GM12878 (cell line): ENCODE results near the gene SCAMP5. TPM values are rescaled to one million over a fixed set of nuclear protein-coding genes. Genes with fewer than 3 reads are reported as not detected.

Experiments used
- ATAC-seq: fragments of 200-7000 bp; cut with Tn5 transposase; 3 replicates; pipeline ENCODE4 v1.9.1; 2020; ENCODE audit warnings: mild to moderate bottlenecking, moderate library complexity
- BruUV-seq: library from RNA; stranded (reverse); fragments of 400-500 nt; replicated peaks from 2 replicates; lab custom pipeline; 2021; lab: Mats Ljungman, UMichigan
- CTCF ChIA-PET: fragments of 300-600 bp; sonication (Branson Sonifier 250); formaldehyde crosslinking; extraction: SDS; loops from one replicate; lab custom pipeline; 2021; ENCODE audit warnings: inconsistent platforms; lab: Yijun Ruan, JAX
- POLR2A ChIA-PET: fragments of 350-600 bp; formaldehyde crosslinking; extraction: SDS; loops from one replicate; lab custom pipeline; 2021; ENCODE audit warnings: inconsistent platforms; lab: Charles Lee
- RAD21 ChIA-PET: fragments of 300-600 bp; sonication (Branson Sonifier 250); formaldehyde crosslinking; loops from one replicate; lab custom pipeline; 2023; ENCODE audit warnings: antibody characterized with exemption; ENCODE audit not compliant: unreplicated experiment; lab: Charles Lee
- SMC1A ChIA-PET: fragments of 300-600 bp; sonication (Branson Sonifier 250); formaldehyde crosslinking; loops from one replicate; lab custom pipeline; 2023; ENCODE audit not compliant: unreplicated experiment, uncharacterized antibody; lab: Charles Lee
- DNase-seq: peaks from one replicate; pipeline ENCODE4 v3.0.0-alpha.2; 2011; ENCODE audit warnings: low read depth, low spot score
- FAIRE-seq: peaks from 3 replicates; lab custom pipeline; 2011; peaks lifted over from hg19 to GRCh38; lab: Jason Lieb, UNC
- H2AFZ ChIP-seq: 2 replicates; pipeline ENCODE4 v1.6.0; 2011; ENCODE audit warnings: low read depth, low read length, control low read depth; ENCODE audit not compliant: control insufficient read depth
- H3K27ac ChIP-seq: 2 replicates; pipeline ENCODE4 v1.5.1; 2011; ENCODE audit warnings: control low read depth; ENCODE audit not compliant: control insufficient read depth, insufficient read depth
- H3K27me3 ChIP-seq, 2 experiments: replicated peaks in 1 of 2; 2 replicates each; pipeline versions ENCODE4 v1.6.0 to v1.6.1; 2011; ENCODE audit warnings: low read length in 1 of 2; ENCODE audit not compliant: control insufficient read depth in 2 of 2, insufficient read depth in 2 of 2
- H3K36me3 ChIP-seq, 2 experiments: 2 replicates each; pipeline ENCODE4 v1.5.1; 2011; ENCODE audit warnings: low read length in 1 of 2; ENCODE audit not compliant: control insufficient read depth in 2 of 2, insufficient read depth in 2 of 2
- H3K4me1 ChIP-seq: 2 replicates; pipeline ENCODE4 v1.6.1; 2011; ENCODE audit warnings: mild to moderate bottlenecking, low read length, moderate library complexity, mixed read lengths; ENCODE audit not compliant: control insufficient read depth, insufficient read depth
- H3K4me2 ChIP-seq: 2 replicates; pipeline ENCODE4 v1.6.0; 2011; ENCODE audit warnings: control low read depth; ENCODE audit not compliant: control insufficient read depth, insufficient read depth
- H3K4me3 ChIP-seq: fragments of 200-600 bp; sonication (generic); 2 replicates; pipeline ENCODE4 v1.5.1; 2016
- H3K79me2 ChIP-seq: 2 replicates; pipeline ENCODE4 v1.6.0; 2011; ENCODE audit warnings: low read length; ENCODE audit not compliant: control insufficient read depth, insufficient read depth
- H3K9ac ChIP-seq: 2 replicates; pipeline ENCODE4 v1.8.0; 2011; ENCODE audit warnings: low read length, control low read depth, mixed read lengths; ENCODE audit not compliant: control insufficient read depth, insufficient read depth
- H3K9me3 ChIP-seq: replicated peaks from 3 replicates; pipeline ENCODE4 v1.5.1; 2011; ENCODE audit warnings: mild to moderate bottlenecking, low read length; ENCODE audit not compliant: control insufficient read depth, insufficient read depth
- H4K20me1 ChIP-seq: 2 replicates; pipeline ENCODE4 v1.6.0; 2011; ENCODE audit not compliant: control insufficient read depth, insufficient read depth
- BMI1 ChIP-seq: fragments of 450-650 bp; IDR thresholded peaks from 2 replicates; pipeline ENCODE4 v1.6.1; 2016; ENCODE audit warnings: mild to moderate bottlenecking, moderate library complexity, borderline replicate concordance
- FOXM1 ChIP-seq: IDR thresholded peaks from 2 replicates; pipeline ENCODE4 v1.6.1; 2012; ENCODE audit warnings: low read depth, mild to moderate bottlenecking, inconsistent platforms, low read length, moderate library complexity
- MXI1 ChIP-seq: fragments of 150-350 bp; IDR thresholded peaks from 2 replicates; pipeline ENCODE4 v1.6.1; 2011; ENCODE audit warnings: low read depth, mild to moderate bottlenecking, inconsistent platforms, low read length, improper control_type of control experiment
- whole genome bisulfite sequencing: methylation state at CpG from one replicate; pipeline ENCODE4 v1.1.6; 2016; ENCODE audit warnings: low lambda C conversion rate; ENCODE audit not compliant: insufficient replicate concordance, insufficient coverage; ENCODE audit errors: missing lambda C conversion rate; 5-methylcytosine and 5-hydroxymethylcytosine counted together
- in situ Hi-C: fragments of 300-500 bp; cut with MboI; formaldehyde crosslinking; loops from 9 replicates; pipeline ENCODE4 v1.14.3; 2018; ENCODE audit warnings: mixed read lengths
- intact Hi-C: fragments of 100-400 bp; cut with micrococcal nuclease; formaldehyde crosslinking; loops from one replicate; pipeline ENCODE4 v1.14.2; 2022; ENCODE audit not compliant: unreplicated experiment
- polyA plus RNA-seq, 11 experiments: library from polyadenylated mRNA; depleted of rRNA in 4 of 11; unstranded in 6 of 11; stranded (reverse) in 5 of 11; fragments of >200 nt; fragmentation: Nextera tagmentation in 4 of 11; fragmentation: Illumina TruSeq in 1 of 11; extraction: Ambion mirVana in 4 of 11; extraction: Trizol in 1 of 11; gene quantifications; 1 replicate in 1 of 11; 2 replicates in 10 of 11; pipeline versions ENCODE4 v1.2.1 to v1.2.3, GENCODE V29; 2011 to 2016; ENCODE audit warnings: inconsistent platforms in 2 of 11, missing spikeins in 2 of 11, low read depth in 1 of 11
- total RNA-seq, 4 experiments: library from RNA; depleted of rRNA in 3 of 4; stranded (reverse); fragments of >200 nt in 3 of 4; fragmentation: Illumina TruSeq in 1 of 4; extraction: Trizol in 1 of 4; gene quantifications; 2 replicates each; pipeline versions ENCODE4 v1.2.1 to v1.2.3, GENCODE V29; 2013 to 2021
- TF ChIP-seq, protein P1 (sequence below): fragments of 450-650 bp; IDR thresholded peaks from 2 replicates; pipeline ENCODE4 v1.6.1; 2017; ENCODE audit warnings: mild to moderate bottlenecking, low read depth, inconsistent platforms; ENCODE audit not compliant: poor library complexity, severe bottlenecking
- TF ChIP-seq, protein P2 (sequence below): IDR thresholded peaks from 2 replicates; pipeline ENCODE4 v1.6.1; 2012; ENCODE audit warnings: low read length, inconsistent platforms
- TF ChIP-seq, protein P3 (sequence below): fragments of 450-650 bp; IDR thresholded peaks from 2 replicates; pipeline ENCODE4 v1.6.1; 2016; ENCODE audit warnings: mild to moderate bottlenecking, moderate library complexity, borderline replicate concordance

SCAMP5 gene
- total and polyA plus RNA-seq, 10 of the 15 experiments (the other 5 are each of a cell fraction or from before 2014, with no cell fraction given), result 1.6 to 41.6 (median 16.9) TPM

DNA sequence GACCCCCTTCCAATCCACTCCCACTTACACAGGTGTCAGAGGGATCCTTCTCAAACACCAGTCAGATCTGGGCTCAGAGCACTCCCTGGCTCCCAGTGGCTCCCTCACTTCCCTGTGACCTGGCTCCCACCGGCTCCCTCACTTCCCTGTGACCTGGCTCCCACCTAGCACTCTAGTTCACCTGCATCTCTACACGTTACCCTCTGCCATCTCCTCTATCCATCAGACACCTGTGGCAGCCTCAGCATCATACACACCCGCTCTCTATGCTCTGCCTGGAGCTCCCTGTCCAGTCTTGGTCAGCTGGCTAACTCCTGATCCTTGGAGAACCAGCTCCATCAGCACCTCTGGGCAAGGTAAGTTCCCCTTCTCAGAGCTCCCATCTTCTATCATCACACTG is 44.4 kb upstream of the SCAMP5 start:
- in situ Hi-C loops (no loop called here), intact Hi-C loops (loop anchor here (2.0 kb wide), 2 partner anchors 38 to 316 kb away; no protein-coding TSS in a partner anchor)
- ChIA-PET CTCF (interaction anchor here (0.6 to 6.4 kb wide), 35 partner anchors 9 to 501 kb away, joined by 3 to 117 read pairs (median 5); partner anchors contain the start of genes FAM219B, SCAMP5 and SIN3A), RAD21 (interaction anchor here (0.6 to 7.2 kb wide), 15 partner anchors 9 to 566 kb away, joined by 3 to 50 read pairs (median 3); partner anchors contain the start of genes FAM219B and ULK3), POLR2A (interaction anchor here (0.8 to 1.7 kb wide), 5 partner anchors 9 to 182 kb away, joined by 3 to 4 read pairs (median 4); no protein-coding TSS in a partner anchor), SMC1A (interaction anchor here (0.6 to 8.1 kb wide), 16 partner anchors 9 to 317 kb away, joined by 3 to 82 read pairs (median 4); partner anchors contain the start of gene FAM219B)
- Histone ChIP-seq H3K9ac (no peak overlapping the region), H3K4me1 (peaks cover 6% of the 10 kb centered on the region), H3K27me3 (no peaks in the 10 kb centered on the region), H2AFZ (no peak overlapping the region), H3K36me3 (no peaks in the 10 kb centered on the region), H3K4me3 (no peak overlapping the region), H3K9me3 (no peaks in the 10 kb centered on the region), H3K79me2 (no peaks in the 10 kb centered on the region; the same call in 1 of the 2 replicates), H3K27ac (no peak overlapping the region), H3K4me2 (no peak overlapping the region), H4K20me1 (no peaks in the 10 kb centered on the region)
- ATAC-seq (no peak), DNase-seq (no peak), FAIRE-seq (no peak)
- BruUV-seq, result no TSS peak
- TF ChIP-seq BMI1 (no peak), FOXM1 (no peak)
- WGBS, result 72% methylated on average over 2 of the region's 3 CpGs

DNA sequence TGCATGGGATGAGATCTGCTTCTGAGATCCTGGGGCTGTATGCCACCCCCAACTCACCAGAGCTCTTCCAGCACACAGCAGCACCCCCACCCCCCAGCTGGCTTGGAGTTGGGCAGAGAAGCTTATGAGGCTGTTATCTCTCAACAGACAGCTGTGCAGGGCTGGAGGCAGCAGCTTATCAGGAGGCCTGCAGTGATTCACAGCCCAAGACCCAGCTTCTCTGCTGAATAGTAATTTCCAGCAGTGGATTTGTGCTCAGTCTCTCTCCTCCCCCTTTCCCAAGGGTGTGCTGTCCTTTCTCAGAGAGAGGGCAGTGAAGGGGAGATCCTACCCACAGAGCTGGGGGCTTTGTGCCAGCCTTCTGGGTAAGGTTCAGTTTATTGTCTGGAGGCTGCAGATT is 40.8 kb upstream of the SCAMP5 start:
- ATAC-seq (no peak), FAIRE-seq (no peak), DNase-seq (no peak)
- H3K9me3 ChIP-seq, result no peaks in the 10 kb centered on the region
- POLR2A ChIA-PET, result no interaction called here
- no peak overlapping the region for H2AFZ ChIP-seq
- no peaks in the 10 kb centered on the region; the same call in 1 of the 2 replicates for H3K79me2 ChIP-seq
- CTCF ChIA-PET, result interaction anchor here (0.7 to 4.0 kb wide), 13 partner anchors 18 to 319 kb away, joined by 3 to 22 read pairs (median 3); partner anchors contain the start of gene FAM219B
- SMC1A ChIA-PET, result interaction anchor here (0.7 to 1.9 kb wide), 4 partner anchors 15 to 69 kb away, joined by 3 to 5 read pairs (median 4); partner anchors contain the start of gene PPCDC
- H3K27ac ChIP-seq, result no peak overlapping the region
- no TSS peak for BruUV-seq
- H3K4me1 ChIP-seq, result peaks cover 25% of the 10 kb centered on the region
- intact Hi-C loops (no loop called here), in situ Hi-C loops (no loop called here)
- H3K36me3 ChIP-seq, result no peaks in the 10 kb centered on the region
- no peak overlapping the region; the same call in 1 of the 2 replicates for H3K4me2 ChIP-seq
- RAD21 ChIA-PET, result interaction anchor here (0.9 to 1.2 kb wide), 2 partner anchors 183 to 265 kb away, joined by 3 read pairs; no protein-coding TSS in a partner anchor
- no peak overlapping the region for H3K4me3 ChIP-seq
- H3K9ac ChIP-seq, result no peak overlapping the region
- peaks cover 8 to 15% of the 10 kb centered on the region in 2 experiments for H3K27me3 ChIP-seq
- no peaks in the 10 kb centered on the region for H4K20me1 ChIP-seq
- TF ChIP-seq, protein P1, sequence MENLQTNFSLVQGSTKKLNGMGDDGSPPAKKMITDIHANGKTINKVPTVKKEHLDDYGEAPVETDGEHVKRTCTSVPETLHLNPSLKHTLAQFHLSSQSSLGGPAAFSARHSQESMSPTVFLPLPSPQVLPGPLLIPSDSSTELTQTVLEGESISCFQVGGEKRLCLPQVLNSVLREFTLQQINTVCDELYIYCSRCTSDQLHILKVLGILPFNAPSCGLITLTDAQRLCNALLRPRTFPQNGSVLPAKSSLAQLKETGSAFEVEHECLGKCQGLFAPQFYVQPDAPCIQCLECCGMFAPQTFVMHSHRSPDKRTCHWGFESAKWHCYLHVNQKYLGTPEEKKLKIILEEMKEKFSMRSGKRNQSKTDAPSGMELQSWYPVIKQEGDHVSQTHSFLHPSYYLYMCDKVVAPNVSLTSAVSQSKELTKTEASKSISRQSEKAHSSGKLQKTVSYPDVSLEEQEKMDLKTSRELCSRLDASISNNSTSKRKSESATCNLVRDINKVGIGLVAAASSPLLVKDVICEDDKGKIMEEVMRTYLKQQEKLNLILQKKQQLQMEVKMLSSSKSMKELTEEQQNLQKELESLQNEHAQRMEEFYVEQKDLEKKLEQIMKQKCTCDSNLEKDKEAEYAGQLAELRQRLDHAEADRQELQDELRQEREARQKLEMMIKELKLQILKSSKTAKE, result no peak
- TF ChIP-seq, protein P2, sequence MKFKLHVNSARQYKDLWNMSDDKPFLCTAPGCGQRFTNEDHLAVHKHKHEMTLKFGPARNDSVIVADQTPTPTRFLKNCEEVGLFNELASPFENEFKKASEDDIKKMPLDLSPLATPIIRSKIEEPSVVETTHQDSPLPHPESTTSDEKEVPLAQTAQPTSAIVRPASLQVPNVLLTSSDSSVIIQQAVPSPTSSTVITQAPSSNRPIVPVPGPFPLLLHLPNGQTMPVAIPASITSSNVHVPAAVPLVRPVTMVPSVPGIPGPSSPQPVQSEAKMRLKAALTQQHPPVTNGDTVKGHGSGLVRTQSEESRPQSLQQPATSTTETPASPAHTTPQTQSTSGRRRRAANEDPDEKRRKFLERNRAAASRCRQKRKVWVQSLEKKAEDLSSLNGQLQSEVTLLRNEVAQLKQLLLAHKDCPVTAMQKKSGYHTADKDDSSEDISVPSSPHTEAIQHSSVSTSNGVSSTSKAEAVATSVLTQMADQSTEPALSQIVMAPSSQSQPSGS, result no peak
- no peak for TF ChIP-seq MXI1
- TF ChIP-seq, protein P3, sequence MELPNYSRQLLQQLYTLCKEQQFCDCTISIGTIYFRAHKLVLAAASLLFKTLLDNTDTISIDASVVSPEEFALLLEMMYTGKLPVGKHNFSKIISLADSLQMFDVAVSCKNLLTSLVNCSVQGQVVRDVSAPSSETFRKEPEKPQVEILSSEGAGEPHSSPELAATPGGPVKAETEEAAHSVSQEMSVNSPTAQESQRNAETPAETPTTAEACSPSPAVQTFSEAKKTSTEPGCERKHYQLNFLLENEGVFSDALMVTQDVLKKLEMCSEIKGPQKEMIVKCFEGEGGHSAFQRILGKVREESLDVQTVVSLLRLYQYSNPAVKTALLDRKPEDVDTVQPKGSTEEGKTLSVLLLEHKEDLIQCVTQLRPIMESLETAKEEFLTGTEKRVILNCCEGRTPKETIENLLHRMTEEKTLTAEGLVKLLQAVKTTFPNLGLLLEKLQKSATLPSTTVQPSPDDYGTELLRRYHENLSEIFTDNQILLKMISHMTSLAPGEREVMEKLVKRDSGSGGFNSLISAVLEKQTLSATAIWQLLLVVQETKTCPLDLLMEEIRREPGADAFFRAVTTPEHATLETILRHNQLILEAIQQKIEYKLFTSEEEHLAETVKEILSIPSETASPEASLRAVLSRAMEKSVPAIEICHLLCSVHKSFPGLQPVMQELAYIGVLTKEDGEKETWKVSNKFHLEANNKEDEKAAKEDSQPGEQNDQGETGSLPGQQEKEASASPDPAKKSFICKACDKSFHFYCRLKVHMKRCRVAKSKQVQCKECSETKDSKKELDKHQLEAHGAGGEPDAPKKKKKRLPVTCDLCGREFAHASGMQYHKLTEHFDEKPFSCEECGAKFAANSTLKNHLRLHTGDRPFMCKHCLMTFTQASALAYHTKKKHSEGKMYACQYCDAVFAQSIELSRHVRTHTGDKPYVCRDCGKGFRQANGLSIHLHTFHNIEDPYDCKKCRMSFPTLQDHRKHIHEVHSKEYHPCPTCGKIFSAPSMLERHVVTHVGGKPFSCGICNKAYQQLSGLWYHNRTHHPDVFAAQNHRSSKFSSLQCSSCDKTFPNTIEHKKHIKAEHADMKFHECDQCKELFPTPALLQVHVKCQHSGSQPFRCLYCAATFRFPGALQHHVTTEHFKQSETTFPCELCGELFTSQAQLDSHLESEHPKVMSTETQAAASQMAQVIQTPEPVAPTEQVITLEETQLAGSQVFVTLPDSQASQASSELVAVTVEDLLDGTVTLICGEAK, result no peak
